22Rv1 (cell line): Measurements from ENCODE around the gene FERD3L.

Source experiments
- H3K27ac ChIP-seq: fragments of 450-650 bp; 2 replicates; pipeline ENCODE4 v1.5.1; 2017
- ZFX ChIP-seq: fragments of 450-650 bp; IDR thresholded peaks from 2 replicates; pipeline ENCODE4 v1.6.1; 2017; ENCODE audit warnings: antibody characterized with exemption, borderline replicate concordance
- TF ChIP-seq, protein P1 (sequence below): fragments of 450-650 bp; IDR thresholded peaks from 2 replicates; pipeline ENCODE4 v1.5.1; 2017; ENCODE audit warnings: mild to moderate bottlenecking

Gene FERD3L

DNA sequence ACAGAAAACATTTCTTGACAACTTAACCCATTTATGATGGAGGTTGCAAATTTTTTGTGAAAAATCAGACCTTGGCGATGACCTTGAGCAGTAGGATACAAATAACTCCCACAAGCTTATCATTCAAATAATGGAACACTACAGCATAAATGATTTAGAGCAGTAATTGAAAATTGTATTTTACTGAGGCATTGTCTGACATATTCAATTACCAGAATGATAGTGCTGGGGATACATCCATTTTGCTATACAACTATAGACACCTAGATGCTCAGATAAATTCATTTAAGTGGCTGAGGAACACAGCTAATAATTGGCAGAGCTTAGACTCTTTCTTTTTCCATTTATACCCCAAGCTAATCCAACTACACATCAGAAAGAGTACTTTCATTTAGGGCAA lies 46.7 kb downstream of the FERD3L start:
- TF ChIP-seq ZFX: no peak
- TF ChIP-seq, protein P1, sequence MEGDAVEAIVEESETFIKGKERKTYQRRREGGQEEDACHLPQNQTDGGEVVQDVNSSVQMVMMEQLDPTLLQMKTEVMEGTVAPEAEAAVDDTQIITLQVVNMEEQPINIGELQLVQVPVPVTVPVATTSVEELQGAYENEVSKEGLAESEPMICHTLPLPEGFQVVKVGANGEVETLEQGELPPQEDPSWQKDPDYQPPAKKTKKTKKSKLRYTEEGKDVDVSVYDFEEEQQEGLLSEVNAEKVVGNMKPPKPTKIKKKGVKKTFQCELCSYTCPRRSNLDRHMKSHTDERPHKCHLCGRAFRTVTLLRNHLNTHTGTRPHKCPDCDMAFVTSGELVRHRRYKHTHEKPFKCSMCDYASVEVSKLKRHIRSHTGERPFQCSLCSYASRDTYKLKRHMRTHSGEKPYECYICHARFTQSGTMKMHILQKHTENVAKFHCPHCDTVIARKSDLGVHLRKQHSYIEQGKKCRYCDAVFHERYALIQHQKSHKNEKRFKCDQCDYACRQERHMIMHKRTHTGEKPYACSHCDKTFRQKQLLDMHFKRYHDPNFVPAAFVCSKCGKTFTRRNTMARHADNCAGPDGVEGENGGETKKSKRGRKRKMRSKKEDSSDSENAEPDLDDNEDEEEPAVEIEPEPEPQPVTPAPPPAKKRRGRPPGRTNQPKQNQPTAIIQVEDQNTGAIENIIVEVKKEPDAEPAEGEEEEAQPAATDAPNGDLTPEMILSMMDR: no peak
- no peak overlapping the region for H3K27ac ChIP-seq

DNA sequence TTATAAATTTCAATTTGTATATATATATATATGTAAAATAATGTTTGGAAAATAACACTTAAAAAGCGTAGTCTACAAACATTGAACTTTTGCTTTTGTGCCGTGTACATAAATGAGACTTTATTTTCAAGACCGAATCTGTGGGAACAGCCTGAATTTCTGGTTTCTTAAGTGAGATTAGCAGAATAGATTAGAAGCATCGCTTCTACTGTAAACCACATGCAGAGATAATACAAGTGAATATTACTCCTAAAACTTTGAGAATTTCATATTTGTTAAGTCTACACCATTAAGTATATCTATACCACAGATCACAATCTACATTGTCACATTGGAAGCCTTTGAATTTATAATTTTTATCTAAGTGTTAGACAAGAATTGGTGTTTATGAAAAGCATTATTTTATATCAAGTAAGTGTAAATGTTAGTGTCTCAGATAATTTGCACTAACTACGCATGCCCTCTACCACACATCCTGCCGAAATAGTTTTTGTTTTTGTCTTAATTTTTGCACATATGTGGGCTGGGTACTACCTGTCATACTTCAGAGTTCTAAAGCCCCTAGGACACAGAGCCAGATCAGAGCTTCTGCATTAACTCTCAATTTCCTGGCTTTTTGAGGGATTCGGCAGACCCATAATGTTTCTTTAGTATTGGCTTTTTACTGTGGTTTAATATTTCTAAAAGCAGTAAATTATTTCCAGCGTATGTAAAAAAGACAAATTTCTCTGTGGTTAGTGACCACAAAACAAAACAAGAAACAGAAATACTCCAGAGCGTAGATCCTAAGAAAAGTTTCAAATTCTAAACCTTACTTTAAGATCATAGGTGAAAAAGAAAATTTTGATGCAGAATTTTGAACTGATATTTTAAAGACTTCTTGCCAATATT lies 47.8 kb downstream of the FERD3L start:
- TF ChIP-seq, protein P1: no peak
- no peak for TF ChIP-seq ZFX
- no peak overlapping the region for H3K27ac ChIP-seq

DNA sequence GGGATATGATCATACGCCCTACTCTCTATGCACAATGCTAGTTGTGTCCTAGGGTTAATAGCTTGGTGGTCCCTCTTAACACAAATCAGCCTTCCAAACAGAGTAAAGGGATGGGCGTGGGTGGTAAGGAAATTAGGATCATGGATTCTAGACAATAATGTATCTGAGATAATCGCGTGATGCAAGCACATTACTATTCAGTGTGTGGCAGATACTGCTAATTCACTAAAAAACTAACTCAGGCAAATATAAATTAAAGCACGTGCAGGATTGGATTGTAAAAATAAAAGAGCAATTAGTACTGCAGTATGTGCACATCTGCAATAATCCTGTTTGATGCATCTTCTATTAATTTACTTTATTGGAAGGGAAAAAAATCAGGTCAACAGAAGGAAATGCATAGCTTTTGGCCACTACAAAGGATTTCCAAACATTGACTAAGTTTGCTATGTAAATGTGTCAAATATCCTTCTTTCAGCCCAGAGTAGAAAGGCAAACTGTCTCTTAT lies 49.8 kb downstream of the FERD3L start:
- TF ChIP-seq, protein P1: no peak
- TF ChIP-seq ZFX: no peak
- H3K27ac ChIP-seq: no peak overlapping the region
